Neural progenitor cell (in vitro differentiated cells): ENCODE data around the gene AP3S2. TPM values are rescaled to one million over a fixed set of nuclear protein-coding genes. Genes with fewer than 3 reads are reported as not detected.
A peak's percentile ranks its signal among the peaks of the same experiment; 100 is the strongest.

Experiments used
- DNase-seq: peaks from one replicate; pipeline ENCODE4 v3.0.0-alpha.2; 2016; ENCODE audit warnings: low spot score
- H2AFZ ChIP-seq: fragments of 200-600 bp; sonication (generic); replicated peaks from 2 replicates; pipeline ENCODE4 v1.6.1; 2016; ENCODE audit warnings: antibody characterized with exemption
- H3F3A ChIP-seq: fragments of 200-600 bp; sonication (generic); 2 replicates; pipeline ENCODE4 v1.6.1; 2016; ENCODE audit warnings: antibody characterized with exemption, low read depth
- H3K27ac ChIP-seq: fragments of 200-600 bp; sonication (generic); 2 replicates; pipeline ENCODE4 v1.5.1; 2016; ENCODE audit warnings: mild to moderate bottlenecking
- H3K27me3 ChIP-seq: fragments of 200-600 bp; sonication (generic); 2 replicates; pipeline ENCODE4 v1.6.1; 2016; ENCODE audit warnings: mild to moderate bottlenecking, moderate library complexity
- H3K36me3 ChIP-seq: fragments of 200-600 bp; sonication (generic); 2 replicates; pipeline ENCODE4 v1.5.1; 2016
- H3K4me1 ChIP-seq: fragments of 200-600 bp; sonication (generic); 2 replicates; pipeline ENCODE4 v1.6.1; 2016; ENCODE audit warnings: mixed run types
- H3K4me2 ChIP-seq: fragments of 200-600 bp; sonication (generic); 2 replicates; pipeline ENCODE4 v1.6.1; 2016
- H3K4me3 ChIP-seq: fragments of 200-600 bp; sonication (generic); 2 replicates; pipeline ENCODE4 v1.5.1; 2016
- H3K79me2 ChIP-seq: fragments of 200-600 bp; sonication (generic); 2 replicates; pipeline ENCODE4 v1.6.1; 2016; ENCODE audit warnings: low read depth
- H3K9ac ChIP-seq: fragments of 200-600 bp; sonication (generic); 2 replicates; pipeline ENCODE4 v1.6.1; 2016
- H3K9me3 ChIP-seq: fragments of 200-600 bp; sonication (generic); 2 replicates; pipeline ENCODE4 v1.5.1; 2016; ENCODE audit warnings: low read depth
- H4K20me1 ChIP-seq: fragments of 200-600 bp; sonication (generic); 2 replicates; pipeline ENCODE4 v1.6.1; 2016; ENCODE audit warnings: low read depth
- H3K27ac Mint-ChIP-seq: 3 replicates; pipeline ENCODE4 v1.8.0; 2021; ENCODE audit warnings: mixed read lengths
- H3K27me3 Mint-ChIP-seq: 2 replicates; pipeline ENCODE4 v1.8.0; 2022; ENCODE audit warnings: low read depth, mild to moderate bottlenecking, inconsistent platforms, moderate library complexity, mixed read lengths; ENCODE audit not compliant: insufficient read depth
- H3K36me3 Mint-ChIP-seq: 3 replicates; pipeline ENCODE4 v1.8.0; 2021; ENCODE audit warnings: mixed read lengths
- H3K4me1 Mint-ChIP-seq: 3 replicates; pipeline ENCODE4 v1.8.0; 2021; ENCODE audit warnings: mixed read lengths
- H3K4me3 Mint-ChIP-seq: 3 replicates; pipeline ENCODE4 v1.8.0; 2021; ENCODE audit warnings: mild to moderate bottlenecking, moderate library complexity, mixed read lengths
- H3K9me3 Mint-ChIP-seq: 3 replicates; pipeline ENCODE4 v1.8.0; 2020; ENCODE audit warnings: mixed read lengths
- CTCF ChIP-seq: fragments of 200-600 bp; sonication (generic); IDR thresholded peaks from 2 replicates; pipeline ENCODE4 v1.5.1; 2017; ENCODE audit warnings: antibody characterized with exemption, mild to moderate bottlenecking
- EZH2 ChIP-seq: fragments of 200-600 bp; sonication (generic); IDR thresholded peaks from 2 replicates; pipeline ENCODE4 v1.6.1; 2017; ENCODE audit warnings: antibody characterized with exemption, mild to moderate bottlenecking, moderate library complexity
- EZH2phosphoT487 ChIP-seq: fragments of 200-600 bp; sonication (generic); IDR thresholded peaks from 2 replicates; pipeline ENCODE4 v1.6.1; 2017; ENCODE audit warnings: antibody characterized with exemption
- total RNA-seq: library from RNA; depleted of rRNA; stranded (reverse); fragments of >200 nt; gene quantifications from 2 replicates; pipeline ENCODE4 v1.2.3, GENCODE V29; 2015; ENCODE audit warnings: low replicate concordance

Gene AP3S2
- total RNA-seq, 1 donor from 2014 or later: 75.3 TPM

DNA sequence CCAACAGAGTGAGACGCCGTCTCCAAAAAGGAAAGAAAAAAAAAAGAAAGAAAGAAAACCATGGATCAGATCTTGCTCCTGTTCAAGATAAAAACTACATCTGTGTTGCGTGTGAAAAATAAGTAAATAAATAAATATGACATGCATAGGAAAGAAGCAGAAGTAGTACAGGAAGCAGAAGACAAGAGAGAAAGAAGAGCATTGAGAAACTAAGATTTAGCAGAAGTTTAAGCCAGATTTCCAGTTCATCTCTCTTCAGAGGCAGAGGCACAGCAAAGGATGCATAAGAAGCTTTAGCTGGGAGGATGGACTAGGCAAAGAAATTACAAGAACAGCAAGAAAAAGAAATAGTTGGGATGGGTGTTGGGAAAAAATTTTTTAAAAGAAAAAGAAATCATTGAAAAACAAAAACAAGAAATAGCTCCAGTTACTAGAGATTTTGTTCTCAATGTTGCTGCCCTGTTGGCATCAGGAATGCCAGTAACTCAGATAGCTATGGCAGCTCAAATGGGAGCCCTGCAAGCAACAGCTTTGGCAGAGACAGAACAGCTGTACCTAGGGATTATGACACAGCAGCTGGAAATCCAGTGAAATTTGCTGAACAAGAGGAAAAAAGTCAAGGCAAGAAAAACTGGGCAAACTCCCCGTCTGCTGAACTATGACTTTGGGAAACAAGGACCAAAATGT lies 17.3 kb downstream of the AP3S2 start:
- no peak overlapping the region for H3K27ac Mint-ChIP-seq
- H3K9me3 Mint-ChIP-seq: no peaks in the 10 kb centered on the region
- Histone ChIP-seq H3F3A (peaks cover 6% of the 10 kb centered on the region), H3K4me2 (no peak overlapping the region), H3K4me1 (no peaks in the 10 kb centered on the region), H2AFZ (no peak overlapping the region), H3K4me3 (no peak overlapping the region), H3K36me3 (peaks cover under 1% of the 10 kb centered on the region), H4K20me1 (peaks cover 3% of the 10 kb centered on the region), H3K79me2 (no peaks in the 10 kb centered on the region), H3K9ac (no peak overlapping the region), H3K27me3 (no peaks in the 10 kb centered on the region), H3K9me3 (no peaks in the 10 kb centered on the region), H3K27ac (no peak overlapping the region)
- no peaks in the 10 kb centered on the region for H3K27me3 Mint-ChIP-seq
- no peak for DNase-seq
- H3K4me1 Mint-ChIP-seq: no peaks in the 10 kb centered on the region
- peaks cover 3% of the 10 kb centered on the region for H3K36me3 Mint-ChIP-seq
- no peak for TF ChIP-seq CTCF
- no peak for TF ChIP-seq EZH2phosphoT487
- TF ChIP-seq EZH2: no peak
- H3K4me3 Mint-ChIP-seq: no peak overlapping the region

DNA sequence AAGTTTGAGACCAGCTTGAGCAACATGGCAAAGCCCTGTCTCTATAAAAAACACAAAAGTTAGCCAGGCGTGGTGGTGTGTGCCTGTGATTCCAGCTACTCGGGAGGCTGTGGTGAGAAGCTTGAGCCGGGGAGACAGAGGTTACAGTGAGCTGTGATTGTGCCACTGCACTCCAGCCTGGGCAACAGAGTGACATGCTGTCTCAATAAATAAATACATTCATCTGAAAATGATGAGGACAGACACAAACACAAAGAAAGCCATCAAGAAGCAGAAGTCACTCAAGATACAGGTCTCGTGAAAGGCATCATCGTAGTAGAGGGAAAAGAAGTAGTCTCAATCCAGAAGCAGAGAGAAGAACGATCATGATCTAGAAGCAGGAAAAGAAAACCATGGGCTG lies 18.1 kb downstream of the AP3S2 start:
- H3K4me2 ChIP-seq: no peak overlapping the region
- no peak overlapping the region for H2AFZ ChIP-seq
- no peaks in the 10 kb centered on the region for H3K9me3 ChIP-seq
- peaks cover 8% of the 10 kb centered on the region for H3K36me3 ChIP-seq
- Mint-ChIP-seq H3K4me1 (no peaks in the 10 kb centered on the region), H3K27ac (no peak overlapping the region), H3K4me3 (no peak overlapping the region), H3K9me3 (no peaks in the 10 kb centered on the region), H3K36me3 (peaks cover 8% of the 10 kb centered on the region), H3K27me3 (no peaks in the 10 kb centered on the region)
- H3K4me1 ChIP-seq: no peaks in the 10 kb centered on the region
- no peaks in the 10 kb centered on the region for H3K27me3 ChIP-seq
- peaks cover 6% of the 10 kb centered on the region for H3F3A ChIP-seq
- H3K79me2 ChIP-seq: no peaks in the 10 kb centered on the region
- no peak for DNase-seq
- H3K4me3 ChIP-seq: no peak overlapping the region
- H3K9ac ChIP-seq: no peak overlapping the region
- no peak overlapping the region for H3K27ac ChIP-seq
- TF ChIP-seq EZH2phosphoT487: no peak
- TF ChIP-seq EZH2: no peak
- TF ChIP-seq CTCF: no peak
- H4K20me1 ChIP-seq: peaks cover under 1% of the 10 kb centered on the region

DNA sequence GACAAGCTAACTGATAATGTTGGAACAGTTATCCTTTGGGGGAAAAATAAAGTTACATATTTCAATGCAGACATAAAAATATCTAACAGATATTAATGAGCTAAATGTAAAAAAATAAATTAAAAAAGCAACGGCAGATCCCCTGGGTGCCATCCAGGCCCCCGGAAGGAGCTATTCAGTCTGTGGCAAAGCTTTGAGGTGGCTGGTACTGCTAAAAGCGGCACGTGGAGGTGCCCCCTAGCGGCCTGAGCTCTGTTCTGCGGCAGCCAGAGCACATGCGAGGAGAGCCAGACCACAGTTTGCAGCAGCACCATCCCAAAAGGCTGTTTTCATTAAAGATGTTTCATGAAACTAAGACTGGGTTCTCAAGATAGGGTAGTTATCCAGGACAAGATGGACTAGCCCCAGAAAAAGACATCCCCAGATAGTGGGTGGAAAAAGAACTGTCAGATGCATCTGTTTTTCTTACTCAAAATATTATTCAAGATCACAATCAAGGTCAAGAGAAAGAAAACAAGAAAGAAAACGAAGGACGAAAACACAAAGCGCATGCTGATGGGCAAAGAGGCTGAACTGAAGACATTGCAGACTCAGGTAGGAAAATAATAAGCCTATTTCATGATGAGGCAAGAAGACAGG lies 18.7 kb downstream of the AP3S2 start:
- peaks cover 15% of the 10 kb centered on the region for H3K36me3 Mint-ChIP-seq
- Histone ChIP-seq H3K4me1 (no peaks in the 10 kb centered on the region), H3K4me2 (no peak overlapping the region), H3K9me3 (no peaks in the 10 kb centered on the region), H3F3A (peaks cover 6% of the 10 kb centered on the region), H4K20me1 (no peaks in the 10 kb centered on the region), H3K4me3 (no peak overlapping the region), H3K27ac (no peak overlapping the region), H3K36me3 (peaks cover 12% of the 10 kb centered on the region), H3K79me2 (no peaks in the 10 kb centered on the region), H3K27me3 (no peaks in the 10 kb centered on the region), H3K9ac (no peak overlapping the region), H2AFZ (no peak overlapping the region)
- no peak overlapping the region for H3K4me3 Mint-ChIP-seq
- peak; percentile 87 for DNase-seq
- peaks cover under 1% of the 10 kb centered on the region for H3K9me3 Mint-ChIP-seq
- H3K27me3 Mint-ChIP-seq: no peaks in the 10 kb centered on the region
- H3K4me1 Mint-ChIP-seq: no peaks in the 10 kb centered on the region
- TF ChIP-seq EZH2phosphoT487: no peak
- TF ChIP-seq CTCF: peak; percentile 96
- no peak for TF ChIP-seq EZH2
- no peak overlapping the region for H3K27ac Mint-ChIP-seq
